Measurements from ENCODE around the gene BTBD6.

BTBD6 gene

DNA sequence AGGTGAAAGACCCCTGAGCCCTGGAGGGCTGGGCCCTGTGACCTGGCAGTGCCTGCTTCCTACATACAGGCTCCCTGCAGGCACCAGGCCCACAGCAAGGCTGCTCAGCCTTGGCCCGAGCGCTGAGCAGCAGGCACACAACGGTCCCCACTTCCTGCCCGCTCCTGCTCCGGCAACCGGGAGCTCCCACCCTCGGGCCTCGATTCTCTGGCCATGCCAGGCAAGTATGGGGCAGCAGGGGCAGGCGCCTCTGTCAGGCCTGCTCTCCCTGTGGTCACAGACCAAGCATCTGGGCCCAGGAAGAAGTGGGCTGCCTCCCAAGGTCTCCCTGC is 36.6 kb upstream of the BTBD6 start:
- no peak for DNase-seq

DNA sequence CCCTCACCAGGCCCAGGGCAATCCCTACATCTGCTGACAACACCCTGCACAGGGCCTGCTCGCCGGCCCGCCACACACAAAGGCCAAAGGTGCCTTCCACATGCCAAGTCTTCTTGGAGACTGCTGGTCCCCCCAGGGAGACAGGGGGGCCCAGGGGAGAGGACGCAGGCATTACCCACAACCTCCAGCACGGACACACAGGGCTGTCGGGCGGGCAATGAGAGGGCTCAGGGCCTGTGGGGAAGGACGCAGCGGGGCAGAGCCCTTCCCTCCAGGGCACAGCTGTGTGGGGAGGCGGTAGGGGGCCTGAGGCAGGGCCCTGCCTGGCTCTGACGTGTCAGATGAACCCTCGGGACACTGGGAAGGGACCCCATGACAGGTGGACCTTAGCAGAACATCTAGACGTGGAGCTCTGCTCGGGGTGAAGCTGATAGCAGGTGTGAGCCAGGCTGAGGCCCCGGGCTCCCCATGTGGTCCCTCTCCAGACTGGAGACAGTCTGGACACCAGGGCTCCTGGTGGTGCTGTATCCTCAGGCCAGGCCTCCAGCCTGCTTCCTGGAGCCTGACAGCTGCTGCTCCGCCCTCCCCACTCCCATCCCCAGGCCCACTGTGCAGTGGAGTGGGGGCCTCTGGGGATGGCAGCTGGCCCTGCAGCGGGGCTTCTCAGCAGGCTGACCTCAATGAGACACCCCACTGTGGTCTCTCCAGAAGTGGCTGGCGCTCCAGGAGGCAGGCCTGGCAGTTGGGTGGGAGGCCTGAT is 35.6 kb upstream of the BTBD6 start:
- DNase-seq: no peak

DNA sequence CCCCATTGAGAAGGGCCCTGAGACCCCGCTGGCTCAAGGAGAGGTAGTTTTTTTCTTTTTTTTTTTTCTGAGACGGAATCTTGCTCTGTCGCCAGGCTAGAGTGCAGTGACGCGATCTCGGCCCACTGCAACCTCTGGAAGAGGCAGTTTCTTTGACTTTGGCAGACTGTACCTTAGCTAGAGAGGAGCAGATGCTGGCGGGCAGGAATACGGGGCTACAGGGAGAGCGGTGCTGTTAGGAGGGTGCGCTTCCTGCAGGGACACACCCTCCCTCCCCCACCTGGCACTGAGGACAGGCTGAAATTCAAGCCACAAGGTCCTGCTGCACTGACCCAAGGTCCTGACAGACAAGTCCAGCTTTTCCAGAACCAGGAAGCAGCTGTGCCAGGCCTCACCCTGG is 35.0 kb upstream of the BTBD6 start:
- no peak for DNase-seq

DNA sequence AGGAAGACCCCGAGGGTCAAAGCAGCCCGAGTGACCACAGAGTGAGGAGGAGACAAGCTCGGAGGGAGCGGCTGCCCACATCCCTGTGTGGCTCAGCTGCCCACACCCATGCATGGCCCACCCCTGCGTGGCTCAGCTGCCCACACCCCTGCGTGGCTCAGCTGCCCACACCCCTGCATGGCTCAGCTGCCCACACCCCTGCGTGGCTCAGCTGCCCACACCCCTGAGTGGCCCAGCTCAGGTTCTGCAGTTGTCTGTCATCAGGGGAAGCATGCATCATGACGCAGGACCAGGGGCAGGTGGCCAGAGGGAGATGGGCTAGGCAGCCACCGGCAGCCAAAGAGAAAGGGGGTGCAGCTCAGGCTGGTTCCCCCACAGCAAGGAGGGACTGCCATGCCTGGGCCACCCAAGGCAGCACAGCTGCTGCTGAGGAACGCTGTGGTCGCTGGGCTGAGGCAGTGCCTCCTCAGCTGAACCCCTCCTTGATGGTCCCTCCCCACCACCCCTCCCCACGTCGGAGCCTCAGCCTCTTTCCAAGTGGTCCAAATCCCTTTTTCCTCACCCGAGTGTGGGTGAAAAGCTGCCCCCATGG is 33.9 kb upstream of the BTBD6 start:
- DNase-seq: no peak

DNA sequence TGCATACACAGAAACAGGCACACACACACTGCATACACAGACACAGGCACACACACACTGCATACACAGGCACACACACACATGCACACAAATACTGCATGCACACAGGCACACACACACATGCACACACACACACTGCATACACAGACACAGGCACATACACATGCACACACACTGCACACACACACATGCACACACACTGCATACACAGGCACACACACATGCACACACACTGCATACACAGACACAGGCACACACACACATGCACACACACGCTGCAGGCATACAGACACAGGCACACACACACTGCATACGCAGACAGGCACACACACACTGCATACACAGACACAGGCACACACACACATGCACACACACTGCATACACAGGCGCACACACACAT is 32.7 kb upstream of the BTBD6 start:
- DNase-seq: no peak

DNA sequence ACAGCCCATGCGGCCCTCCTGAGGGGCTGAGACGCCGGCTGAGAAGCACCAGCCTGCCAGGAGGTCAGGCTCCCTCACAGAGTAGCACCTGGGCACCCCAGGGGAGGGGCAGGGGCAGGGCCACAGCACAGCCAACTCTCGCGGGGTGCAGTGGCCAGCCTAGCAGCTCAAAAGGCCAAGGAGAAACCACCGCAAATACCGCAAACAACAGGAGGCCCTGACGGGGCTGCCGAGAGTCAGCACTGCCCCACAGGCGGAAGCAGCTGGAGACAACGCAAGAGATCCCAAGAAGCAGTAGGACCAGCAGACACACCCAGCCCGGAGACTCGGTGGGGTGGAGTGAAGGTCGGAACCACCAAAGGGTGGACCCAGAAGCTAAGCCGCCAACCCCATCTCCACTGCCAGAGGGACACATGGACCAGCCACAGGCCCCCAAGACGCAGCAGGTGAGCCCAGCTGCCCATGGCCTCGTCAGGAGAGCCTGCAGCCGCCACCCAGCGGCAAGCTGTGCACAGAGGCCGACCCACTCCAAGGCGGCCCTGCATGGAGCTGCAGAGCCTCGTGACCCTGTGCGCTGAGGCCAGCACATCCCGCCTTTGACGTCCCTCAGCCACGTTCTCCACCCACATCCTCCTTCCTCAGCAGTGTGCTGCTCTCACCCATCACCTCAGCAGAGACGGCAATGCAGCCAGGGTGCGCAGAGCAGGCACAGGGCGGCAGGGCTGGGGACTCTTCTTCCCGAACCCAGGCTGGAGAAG is 31.7 kb upstream of the BTBD6 start:
- DNase-seq: no peak

DNA sequence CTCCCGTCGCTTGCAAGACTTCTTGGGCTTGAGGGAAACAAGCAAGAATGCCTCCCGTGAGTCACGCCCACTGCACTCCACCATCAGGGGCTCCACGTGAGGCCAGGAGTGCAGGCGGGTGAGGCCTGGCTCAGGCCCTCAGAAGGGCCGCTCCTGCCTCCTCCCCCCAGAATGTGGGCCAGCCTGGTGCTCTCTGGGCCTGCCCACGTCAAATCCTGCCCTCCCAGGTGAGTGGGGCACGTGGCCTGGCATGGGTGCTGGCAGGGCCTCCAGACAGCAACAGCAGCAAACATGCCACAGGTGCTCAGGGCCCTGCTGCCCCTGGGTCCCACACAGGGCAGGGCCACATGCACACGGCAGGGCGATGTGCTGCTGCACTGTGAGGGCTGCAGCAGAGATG is 30.6 kb upstream of the BTBD6 start:
- no peak for DNase-seq

DNA sequence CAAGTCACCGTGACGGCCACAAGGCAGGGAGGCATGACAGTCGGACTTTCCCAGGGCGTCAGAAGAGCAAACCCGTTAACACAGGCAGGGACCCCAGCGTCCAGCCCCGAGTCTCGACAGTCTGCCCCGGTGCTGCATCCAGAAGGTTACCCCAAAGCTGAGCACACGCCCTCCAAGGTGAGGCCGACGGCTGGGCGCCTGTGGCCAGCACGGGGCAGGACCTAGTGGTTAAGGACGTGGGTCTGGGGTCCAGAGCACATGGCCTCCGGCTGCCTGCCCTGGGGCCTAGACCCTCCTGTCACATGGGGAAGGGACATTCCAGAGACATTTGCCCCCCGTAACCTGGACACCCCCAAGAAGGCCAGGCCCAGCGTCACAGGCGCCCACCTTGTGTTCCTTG is 29.7 kb upstream of the BTBD6 start:
- no peak for DNase-seq

DNA sequence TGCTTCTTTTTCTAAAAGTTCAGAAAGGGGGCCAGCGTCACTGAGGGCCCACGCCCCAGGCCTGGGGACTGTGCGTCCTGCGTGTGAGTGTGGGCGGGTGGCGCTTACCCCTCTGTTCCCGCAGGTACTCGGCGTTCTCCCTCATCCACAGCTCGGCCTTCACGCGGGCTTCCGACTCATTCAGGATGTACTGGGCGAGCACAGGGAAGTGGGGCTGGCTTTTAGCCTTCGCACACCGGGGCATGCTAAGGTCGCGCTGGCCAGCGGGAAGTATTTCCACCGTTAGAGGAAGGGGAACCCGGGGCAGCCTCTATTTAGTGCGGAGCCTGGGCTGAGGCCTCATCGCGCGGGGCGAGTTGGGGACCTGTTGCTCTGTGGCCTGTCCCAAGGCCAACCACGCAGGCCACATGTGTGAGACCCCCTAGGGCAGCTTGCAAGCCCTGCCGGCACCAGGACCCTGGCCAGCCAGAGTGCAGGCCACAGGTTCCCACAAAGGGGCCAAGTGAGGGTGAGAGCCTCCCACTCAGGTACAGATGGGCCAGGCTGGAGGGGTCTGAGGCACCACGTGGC is 29.2 kb upstream of the BTBD6 start:
- no peak for DNase-seq

DNA sequence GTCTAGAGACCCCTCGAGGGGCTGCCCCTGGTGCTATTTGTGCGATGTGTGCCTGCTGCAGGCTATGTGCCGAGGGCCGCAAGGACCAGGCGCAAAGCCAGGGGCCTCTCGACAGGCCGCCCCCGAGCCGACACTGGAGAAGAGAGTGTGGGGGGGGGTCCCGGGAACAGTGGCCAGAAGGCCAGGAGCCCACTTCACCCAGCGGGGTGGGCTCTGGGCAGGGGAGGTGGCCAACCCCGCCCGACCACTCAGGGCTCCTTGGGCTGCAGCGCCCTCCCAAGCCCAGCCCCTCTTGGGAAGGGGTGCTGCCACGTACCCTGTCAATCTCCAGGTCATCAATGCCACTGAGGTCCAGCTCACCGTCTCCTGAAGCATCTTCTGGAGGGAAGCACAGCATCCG is 28.6 kb upstream of the BTBD6 start:
- no peak for DNase-seq

DNA sequence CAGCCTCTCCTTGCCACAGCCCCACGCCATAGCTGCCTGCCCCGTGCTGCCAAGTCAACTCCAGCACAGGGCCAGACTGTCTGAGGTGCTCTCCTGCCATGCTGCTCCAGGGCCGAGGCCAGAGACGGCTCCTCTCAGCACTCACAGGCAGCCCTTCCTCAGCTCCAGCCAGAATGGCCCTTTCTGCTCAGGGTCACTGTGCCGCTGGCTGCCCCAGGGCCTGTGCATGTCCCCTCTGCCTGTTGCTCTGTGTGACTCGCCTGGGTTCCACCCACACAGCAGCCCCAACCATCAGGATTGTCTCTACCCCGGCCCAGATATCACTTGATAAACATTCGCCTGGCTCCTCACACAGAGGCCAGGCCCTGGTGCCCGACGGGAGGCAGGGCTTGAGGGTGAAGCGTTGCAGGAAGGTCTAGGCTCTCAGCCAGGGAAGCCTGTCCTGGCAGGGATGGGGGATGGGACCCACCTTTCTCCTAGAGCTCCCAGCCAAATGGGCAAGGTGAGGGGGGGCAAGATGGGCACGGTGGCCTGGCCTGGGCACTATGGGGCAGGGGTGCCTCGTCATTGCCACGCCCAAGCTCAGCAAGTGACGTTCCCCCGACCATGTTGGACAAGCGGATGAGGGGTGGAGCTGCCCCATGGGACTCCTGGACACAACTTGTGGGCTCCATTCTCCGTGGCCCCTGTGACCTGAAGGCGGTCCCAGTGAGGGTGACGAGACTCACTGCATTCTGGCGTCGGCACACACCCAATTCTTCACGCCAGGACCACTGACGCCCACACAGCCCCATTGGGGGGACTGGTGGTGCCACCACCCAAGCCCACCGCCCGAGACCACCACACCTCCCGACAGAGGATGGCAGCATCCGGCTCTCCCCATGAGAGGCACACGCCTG is 27.4 kb upstream of the BTBD6 start:
- DNase-seq: no peak

DNA sequence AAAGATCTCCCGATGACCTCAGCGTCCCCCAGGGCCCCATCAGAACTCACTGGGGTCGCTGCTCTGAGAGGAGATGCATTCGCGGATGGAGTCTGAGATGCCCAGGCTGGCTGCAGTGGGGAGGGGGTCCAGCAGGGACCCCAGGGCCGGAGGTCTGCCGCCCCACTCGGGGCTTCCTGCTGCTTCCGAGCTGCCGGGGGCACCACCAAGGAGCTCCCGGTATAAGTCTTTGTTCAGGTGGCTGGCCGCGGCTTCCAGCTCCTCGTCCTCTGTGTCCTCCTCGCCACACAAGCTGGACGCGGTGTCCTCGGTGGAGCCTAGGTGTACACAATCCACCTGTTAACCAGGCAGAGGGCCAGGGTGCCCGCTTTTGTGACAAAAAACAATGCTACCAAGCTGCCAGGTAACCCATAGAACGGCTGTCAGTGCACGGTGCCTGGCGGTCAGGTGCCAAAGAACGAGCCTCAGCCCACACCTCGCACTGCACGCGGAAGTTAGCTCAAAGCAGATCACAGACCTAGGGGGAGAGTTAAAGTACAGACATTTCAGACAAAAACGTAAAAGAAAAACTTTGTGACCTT is 26.6 kb upstream of the BTBD6 start:
- no peak for DNase-seq

DNA sequence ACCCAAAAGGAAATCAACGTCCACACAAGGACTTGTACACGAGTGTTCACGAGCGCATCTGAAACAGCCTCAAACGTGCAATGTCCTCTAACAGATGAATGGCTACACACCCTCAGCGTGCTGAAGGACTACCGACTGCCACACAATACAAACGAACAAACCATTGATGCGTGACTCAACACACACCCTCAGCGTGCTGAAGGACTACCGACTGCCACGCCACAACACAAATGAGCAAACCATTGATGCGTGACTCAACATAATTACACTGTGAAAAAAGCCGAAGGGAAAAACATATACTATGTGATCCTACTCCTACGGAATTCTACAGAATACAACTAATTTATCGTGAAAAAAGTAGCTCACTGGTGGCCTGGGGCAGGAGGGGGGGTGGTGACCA is 25.1 kb upstream of the BTBD6 start:
- DNase-seq: no peak

DNA sequence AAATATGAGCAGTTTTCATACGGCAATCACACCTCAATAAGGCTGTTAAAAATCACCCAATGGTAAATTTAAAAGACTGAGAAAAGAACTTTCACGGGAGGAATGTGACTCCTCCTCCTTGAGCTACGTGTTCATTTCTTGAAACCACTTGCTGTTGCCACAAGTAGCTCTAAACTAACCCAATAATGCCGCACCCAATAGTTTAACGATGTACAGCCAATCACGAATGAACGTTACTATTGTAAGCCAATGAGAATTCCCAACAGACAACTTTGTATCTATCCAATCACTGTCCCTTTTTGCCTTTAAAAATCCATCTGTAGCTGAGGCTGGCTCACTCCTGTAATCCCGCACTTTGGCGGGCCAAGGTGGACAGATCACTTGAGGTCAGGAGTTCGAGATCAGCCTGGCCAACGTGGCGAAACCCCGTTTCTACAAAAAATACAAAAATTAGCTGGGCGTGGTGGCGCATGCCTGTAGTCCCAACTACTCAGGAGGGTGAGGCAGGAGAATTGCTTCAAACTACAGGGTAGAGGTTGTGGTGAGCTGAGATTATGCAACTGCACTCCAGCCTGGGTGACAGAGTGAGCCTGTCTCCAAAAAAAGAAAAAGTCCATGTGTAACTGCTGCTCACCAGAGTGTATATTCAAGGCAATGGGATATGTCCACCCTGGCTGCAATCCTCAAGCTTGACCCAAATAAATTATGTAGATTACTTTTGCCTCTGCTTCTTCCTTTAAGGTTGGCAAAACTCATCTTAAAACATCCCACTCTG is 24.4 kb upstream of the BTBD6 start:
- no peak for DNase-seq

DNA sequence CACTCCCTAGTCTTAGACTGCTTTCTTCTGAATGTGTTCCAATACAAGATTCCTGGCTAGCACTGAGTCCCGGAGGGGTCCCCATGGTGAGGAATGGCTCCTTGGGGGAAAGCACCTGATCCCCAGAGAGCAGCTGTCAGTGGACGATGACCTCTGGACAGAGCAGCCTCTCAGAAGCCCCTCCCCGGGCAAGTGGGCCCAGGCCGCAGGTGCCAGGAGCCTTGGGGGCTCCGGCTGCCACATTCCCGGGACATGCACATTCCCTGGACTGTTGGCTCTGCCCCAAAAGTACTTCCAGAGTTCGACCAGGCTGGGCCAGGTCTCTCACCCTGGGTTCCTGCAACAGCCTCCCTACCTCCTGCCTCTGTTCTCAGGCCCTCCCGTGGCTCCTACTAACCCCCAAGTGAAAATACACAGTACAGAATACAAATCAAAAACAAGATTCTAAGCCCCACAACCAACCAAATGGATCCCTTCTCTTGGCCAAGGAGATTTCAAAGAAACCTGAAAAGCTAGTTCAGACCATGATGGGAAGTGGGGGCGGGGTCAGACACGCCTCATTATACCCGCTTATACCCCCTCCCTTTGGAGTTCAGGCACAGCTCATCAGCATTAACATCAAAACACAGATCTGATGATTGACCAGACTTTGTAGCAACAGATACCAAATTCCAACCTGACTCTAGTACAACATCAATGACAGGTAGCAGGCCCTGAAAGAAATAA is 23.3 kb upstream of the BTBD6 start:
- DNase-seq: no peak

DNA sequence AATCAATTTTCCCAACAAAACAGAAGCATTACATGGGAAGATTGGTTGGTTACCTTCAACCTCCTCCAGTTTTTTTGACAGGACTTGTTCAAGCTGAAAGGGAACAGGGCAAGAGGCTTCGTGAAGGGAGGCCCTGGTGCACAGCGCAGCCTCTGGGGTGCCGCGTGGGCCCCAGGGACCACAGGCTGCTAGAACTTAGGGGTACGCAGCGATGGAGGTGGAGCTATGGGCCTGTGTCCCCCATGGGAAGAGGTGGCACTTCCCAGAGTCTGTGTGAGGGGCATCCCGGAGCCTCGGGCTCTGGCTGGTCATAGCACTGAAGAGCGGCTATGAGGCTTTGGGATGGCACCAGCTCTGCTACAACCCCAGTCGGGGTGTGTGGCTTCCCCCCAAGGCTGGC is 22.1 kb upstream of the BTBD6 start:
- no peak for DNase-seq

DNA sequence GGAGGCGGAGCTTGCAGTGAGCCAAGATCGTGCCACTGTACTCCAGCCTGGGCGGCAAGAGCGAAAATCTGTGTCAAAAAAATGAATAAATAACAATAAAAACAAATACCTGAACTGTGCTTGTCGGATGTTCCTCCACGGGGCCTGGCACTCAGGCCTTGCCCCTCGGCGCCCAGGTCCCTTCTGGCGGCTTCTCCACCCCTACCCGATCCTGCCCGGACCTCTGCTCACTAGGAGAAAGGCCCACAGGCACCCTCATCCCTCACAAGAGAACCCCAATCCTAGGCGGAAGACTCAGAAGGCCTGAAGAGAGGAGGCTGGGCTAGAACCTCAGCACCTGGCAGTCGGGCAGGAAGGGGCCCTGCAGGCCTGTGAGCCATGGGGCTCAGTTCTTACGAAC is 21.0 kb upstream of the BTBD6 start:
- no peak for DNase-seq

DNA sequence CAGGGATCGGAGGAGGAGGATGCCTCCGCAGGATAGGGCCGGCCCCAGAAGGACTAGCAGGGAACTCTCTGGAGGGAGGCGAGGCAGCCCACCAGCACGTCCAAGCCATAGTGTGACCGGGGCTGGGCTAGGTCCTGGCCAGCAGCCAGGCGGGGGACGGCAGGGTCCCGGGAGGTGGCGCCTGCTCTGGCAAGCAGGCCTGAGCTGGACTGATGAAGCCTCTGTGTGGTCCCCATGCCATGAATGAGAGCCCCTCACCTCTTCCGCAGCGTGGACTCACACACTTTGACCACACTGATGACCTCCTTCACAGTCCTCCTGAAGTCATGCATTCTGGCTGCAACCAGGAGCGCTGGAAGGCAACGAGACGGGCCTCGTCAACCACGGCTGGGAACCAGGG is 19.8 kb upstream of the BTBD6 start:
- DNase-seq: no peak

DNA sequence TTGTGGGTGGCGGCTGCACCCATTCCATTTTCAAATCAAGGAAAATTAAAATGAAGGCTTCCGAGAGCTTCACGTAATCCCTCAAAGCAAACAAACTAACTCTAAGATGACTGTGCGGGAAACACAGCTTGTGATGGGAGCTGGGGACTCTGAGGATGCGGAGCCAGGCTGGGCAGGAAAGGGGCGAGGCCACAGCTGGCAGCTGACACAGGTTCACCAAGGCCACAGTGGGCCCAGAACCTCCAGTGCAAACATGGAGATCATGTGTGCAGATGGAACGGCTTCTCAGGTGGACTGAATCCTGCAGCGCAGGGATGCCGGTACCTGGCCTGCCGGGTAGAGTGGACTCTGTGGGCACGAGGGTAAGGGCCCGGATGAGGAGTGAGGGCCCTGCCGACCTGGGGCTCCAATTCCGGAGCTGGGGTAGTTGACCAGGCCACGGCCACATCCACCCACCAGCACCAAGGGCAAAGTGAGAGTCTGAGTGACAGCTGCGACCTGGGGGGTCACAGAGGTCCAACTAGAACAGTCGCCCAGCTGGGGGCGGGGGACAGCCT is 19.2 kb upstream of the BTBD6 start:
- DNase-seq: no peak

DNA sequence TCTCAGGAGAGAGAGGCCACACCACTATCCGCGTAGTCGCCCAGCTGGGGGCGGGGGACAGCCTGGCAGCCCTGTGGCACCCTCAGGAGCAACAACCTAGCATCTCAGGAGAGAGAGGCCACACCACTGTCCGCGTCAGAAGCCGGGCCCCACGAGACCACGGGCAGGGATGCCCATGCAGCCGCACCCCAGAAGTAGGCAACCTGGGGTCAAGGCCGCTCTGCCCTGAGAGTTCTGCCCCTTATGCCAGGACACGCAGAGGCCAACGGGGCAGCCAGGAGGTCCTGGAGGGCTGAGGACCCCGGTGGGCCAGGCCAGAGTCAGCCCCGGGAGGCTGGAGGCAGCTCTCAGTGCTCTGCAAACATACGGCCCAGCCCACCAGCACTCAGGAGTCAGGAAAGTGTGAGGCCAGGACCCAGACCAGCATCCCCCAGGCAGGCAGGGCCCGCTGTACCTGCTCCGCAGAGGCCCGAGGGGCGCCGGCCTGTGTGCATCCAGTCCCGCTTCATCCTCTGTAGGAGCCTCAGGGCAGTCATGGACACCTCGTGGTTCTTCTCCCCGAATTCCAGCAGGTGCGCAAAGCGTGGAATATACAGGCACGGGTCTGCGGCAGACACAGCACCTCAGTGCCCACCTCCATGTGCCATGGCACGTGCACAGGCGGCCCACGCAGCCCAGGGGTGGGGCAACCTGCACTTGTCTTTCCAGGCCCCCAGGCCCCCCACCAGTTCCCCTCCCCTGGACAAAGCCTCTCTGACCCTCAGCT is 7.3 kb upstream of the BTBD6 start:
- no peak for DNase-seq
